Prostate gland (tissue), 2 donors: Measurements from ENCODE around the gene NDUFB3. TPM values are rescaled to one million over a fixed set of nuclear protein-coding genes. Genes with fewer than 3 reads are reported as not detected.

Experiments used
- DNase-seq: peaks from one replicate; pipeline ENCODE4 v3.0.0-alpha.2; 2019; ENCODE audit warnings: low spot score
- H3K27ac ChIP-seq, 2 donors: fragments of 200-600 bp; sonication (generic); 2 replicates each; pipeline ENCODE4 v1.5.1; 2017 to 2019
- H3K27me3 ChIP-seq: fragments of 200-600 bp; sonication (generic); replicated peaks from 2 replicates; pipeline ENCODE4 v1.5.1; 2019; ENCODE audit not compliant: insufficient read depth
- H3K36me3 ChIP-seq, 2 donors: fragments of 200-600 bp; sonication (generic); 1 replicate in 1 of 2; 2 replicates in 1 of 2; pipeline versions ENCODE4 v1.5.1 to v1.8.1; 2017 to 2019
- H3K4me1 ChIP-seq: fragments of 200-600 bp; sonication (generic); replicated peaks from 2 replicates; pipeline ENCODE4 v1.5.1; 2019
- H3K4me3 ChIP-seq, 2 donors: fragments of 200-600 bp; sonication (generic); 2 replicates each; pipeline ENCODE4 v1.5.1; 2017 to 2019
- H3K9me3 ChIP-seq: fragments of 200-600 bp; sonication (generic); 2 replicates; pipeline ENCODE4 v1.5.1; 2017
- CTCF ChIP-seq, 4 experiments: fragments of 200-600 bp in 2 of 4; fragments of 450-650 bp in 2 of 4; sonication (generic) in 2 of 4; IDR thresholded peaks; 1 replicate in 3 of 4; 2 replicates in 1 of 4; pipeline ENCODE4 v1.5.1; 2016 to 2019; ENCODE audit warnings: antibody characterized with exemption in 4 of 4, mild to moderate bottlenecking in 2 of 4, moderate library complexity in 2 of 4
- POLR2A ChIP-seq: fragments of 450-650 bp; IDR thresholded peaks from one replicate; pipeline ENCODE4 v1.6.1; 2016; ENCODE audit warnings: antibody characterized with exemption, mild to moderate bottlenecking
- POLR2AphosphoS5 ChIP-seq: sonication (generic); formaldehyde crosslinking; IDR thresholded peaks from one replicate; pipeline ENCODE4 v1.6.1; 2017; ENCODE audit warnings: antibody characterized with exemption
- WGBS: methylation state at CpG from one replicate; pipeline ENCODE4 v1.1.5; 2018; 5-methylcytosine and 5-hydroxymethylcytosine counted together
- intact Hi-C: fragments of 100-400 bp; cut with DNase I; formaldehyde crosslinking; loops from one replicate; pipeline ENCODE4 v1.14.2; 2022
- total RNA-seq, 2 donors: library from RNA; depleted of rRNA; stranded (reverse); fragments of >200 nt; gene quantifications; one replicate each; pipeline ENCODE4 v1.1.0, GENCODE V29; 2016

The NDUFB3 gene
- total RNA-seq, 2 donors from 2014 or later = 45.5 to 84.3 TPM

GRCh38 chr2:201108341-201108740 is 36.5 kb downstream of the NDUFB3 start:
- Histone ChIP-seq H3K4me3 (no peak overlapping the region), H3K36me3 (no peaks in the 10 kb centered on the region), H3K27me3 (no peaks in the 10 kb centered on the region), H3K9me3 (no peaks in the 10 kb centered on the region), H3K4me1 (no peaks in the 10 kb centered on the region), H3K27ac (no peak overlapping the region)
- TF ChIP-seq CTCF (IDR thresholded peaks at IDR 0.05) (no peak), POLR2AphosphoS5 (no peak)
- DNase-seq = no peak
- intact Hi-C loops = no loop called here
- 92% methylated on average over 2 of the region's 2 CpGs for WGBS

GRCh38 chr2:201109186-201109585 is 37.4 kb downstream of the NDUFB3 start:
- Histone ChIP-seq H3K4me1 (no peaks in the 10 kb centered on the region), H3K4me3 (no peak overlapping the region), H3K36me3 (no peaks in the 10 kb centered on the region), H3K27ac (no peak overlapping the region), H3K9me3 (no peaks in the 10 kb centered on the region), H3K27me3 (no peaks in the 10 kb centered on the region)
- WGBS = 96% methylated on average over 4 of the region's 4 CpGs
- TF ChIP-seq CTCF (IDR thresholded peaks at IDR 0.05) = no peak
- TF ChIP-seq POLR2A = no peak
- no peak for TF ChIP-seq POLR2AphosphoS5
- DNase-seq = no peak
- intact Hi-C loops = no loop called here

GRCh38 chr2:201110615-201111014 is 38.8 kb downstream of the NDUFB3 start:
- intact Hi-C loops = no loop called here
- TF ChIP-seq CTCF (IDR thresholded peaks at IDR 0.05) (no peak), POLR2A (no peak), POLR2AphosphoS5 (no peak)
- DNase-seq = no peak
- H3K4me1 ChIP-seq = no peaks in the 10 kb centered on the region
- H3K36me3 ChIP-seq = no peaks in the 10 kb centered on the region
- no peak overlapping the region for H3K4me3 ChIP-seq
- no peaks in the 10 kb centered on the region for H3K27me3 ChIP-seq
- H3K9me3 ChIP-seq = no peaks in the 10 kb centered on the region
- H3K27ac ChIP-seq = no peak overlapping the region

- Histone ChIP-seq H3K4me3 (no peak overlapping the region), H3K27ac (no peak overlapping the region), H3K27me3 (no peaks in the 10 kb centered on the region), H3K4me1 (no peaks in the 10 kb centered on the region), H3K36me3 (no peaks in the 10 kb centered on the region), H3K9me3 (no peaks in the 10 kb centered on the region)
- intact Hi-C loops = no loop called here
- DNase-seq = no peak
- 92% methylated on average over 3 of the region's 3 CpGs for WGBS
- TF ChIP-seq POLR2A = no peak
- TF ChIP-seq POLR2AphosphoS5 = no peak
- no peak for TF ChIP-seq CTCF (IDR thresholded peaks at IDR 0.05)
These were observed 39.3 kb downstream of the NDUFB3 start for GRCh38 chr2:201111096-201111495.

GRCh38 chr2:201114350-201114749 is 42.5 kb downstream of the NDUFB3 start:
- 77% methylated on average over 4 of the region's 4 CpGs for WGBS
- no peak for TF ChIP-seq CTCF (IDR thresholded peaks at IDR 0.05)
- intact Hi-C loops = no loop called here
- Histone ChIP-seq H3K27me3 (no peaks in the 10 kb centered on the region), H3K36me3 (no peaks in the 10 kb centered on the region), H3K4me3 (no peak overlapping the region), H3K9me3 (no peaks in the 10 kb centered on the region), H3K4me1 (no peaks in the 10 kb centered on the region), H3K27ac (no peak overlapping the region)
- DNase-seq = no peak
